Measurements from ENCODE around the gene ZBTB17.
"Not testable (repeated sequence)": the region's sequence is repeated elsewhere in the genome, so short reads cannot be mapped to it uniquely, and the experiment has no call there.

ZBTB17 gene

DNA sequence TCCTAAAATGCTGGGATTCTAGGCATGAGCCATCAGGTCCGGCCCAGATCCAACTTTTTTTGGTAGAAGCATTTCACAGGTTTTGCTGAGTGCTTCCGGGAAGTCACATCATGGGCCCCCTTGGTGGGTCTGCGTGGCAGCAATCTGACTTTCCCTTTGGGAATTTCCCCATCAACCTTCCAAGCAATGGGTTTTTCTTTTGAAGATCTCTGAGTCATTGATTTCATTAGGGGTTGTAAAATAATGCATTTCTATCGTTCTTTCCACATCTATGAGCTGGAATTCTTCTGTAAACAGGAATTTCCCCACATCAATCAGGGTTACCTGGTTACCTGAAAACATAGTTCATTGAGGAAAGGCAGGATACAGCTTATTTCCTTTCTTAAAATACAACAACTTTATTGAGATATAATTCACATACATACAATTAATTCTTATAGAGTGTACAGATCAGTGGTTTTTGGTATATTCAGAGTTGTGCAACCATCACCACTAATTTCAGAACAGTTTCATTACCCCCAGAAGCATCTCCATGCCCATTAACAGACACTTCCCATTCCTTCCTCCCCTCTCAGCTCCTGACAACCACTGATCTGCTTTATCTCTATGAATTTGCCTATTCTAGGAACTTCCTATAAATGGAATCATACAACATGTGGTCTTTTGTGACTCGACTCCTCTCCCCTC is 9.9 kb upstream of the ZBTB17 start:
- DNase-seq: no peak

DNA sequence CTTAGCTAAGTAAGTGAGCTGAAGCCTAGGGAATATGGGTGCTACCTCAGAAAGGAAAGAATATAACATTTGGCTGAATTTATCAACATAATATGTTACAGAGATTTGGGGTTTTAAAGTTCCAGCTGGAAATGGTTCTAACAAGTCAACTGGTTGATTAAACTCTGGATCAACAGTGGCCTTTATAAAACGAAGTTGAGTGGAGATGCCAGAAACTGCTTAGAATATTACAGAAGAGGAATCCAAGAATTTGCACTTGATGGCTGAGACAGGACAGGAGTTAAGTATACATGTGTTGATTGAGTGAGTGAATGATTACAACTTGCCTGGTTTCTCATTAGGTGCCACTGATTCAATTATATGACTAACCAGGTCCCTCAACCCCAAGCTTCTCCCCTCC is 7.4 kb upstream of the ZBTB17 start:
- DNase-seq: no peak

DNA sequence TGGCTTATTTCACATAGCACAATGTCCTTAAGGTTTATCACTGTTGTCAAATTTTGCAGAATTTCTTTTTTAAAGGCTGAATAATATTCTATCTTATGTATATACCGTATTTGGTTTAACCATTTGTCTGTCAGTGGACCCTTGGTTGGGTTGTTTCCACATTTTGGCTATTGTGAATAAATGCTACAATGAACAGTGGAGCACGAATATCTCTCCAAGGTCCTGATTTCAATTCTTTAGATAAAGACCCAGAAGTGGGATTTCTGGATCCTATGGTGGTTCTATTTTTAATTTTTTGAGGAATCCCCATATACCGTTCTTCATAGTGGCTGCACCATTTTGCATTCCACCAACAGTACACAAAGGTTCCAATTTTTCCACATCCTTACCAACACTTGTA is 5.8 kb upstream of the ZBTB17 start:
- DNase-seq: no peak

DNA sequence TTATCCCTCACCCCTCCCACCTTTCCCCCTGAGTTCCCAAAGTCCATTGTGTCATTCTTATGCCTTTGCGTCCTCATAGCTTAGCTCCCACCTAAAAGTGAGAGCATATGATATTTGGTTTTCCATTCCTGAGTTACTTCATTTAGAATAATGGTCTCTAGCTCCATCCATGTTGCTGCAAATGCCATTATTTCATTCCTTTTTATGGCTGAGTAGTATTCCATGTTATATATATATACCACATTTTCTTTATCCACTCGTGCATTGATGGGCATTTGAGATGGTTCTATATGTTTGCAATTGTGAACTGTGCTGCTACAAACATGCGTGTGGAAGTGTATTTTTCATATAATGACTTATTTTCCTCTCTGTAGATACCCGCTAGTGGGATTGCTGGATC is 2.0 kb upstream of the ZBTB17 start:
- not testable (repeated sequence) for DNase-seq

DNA sequence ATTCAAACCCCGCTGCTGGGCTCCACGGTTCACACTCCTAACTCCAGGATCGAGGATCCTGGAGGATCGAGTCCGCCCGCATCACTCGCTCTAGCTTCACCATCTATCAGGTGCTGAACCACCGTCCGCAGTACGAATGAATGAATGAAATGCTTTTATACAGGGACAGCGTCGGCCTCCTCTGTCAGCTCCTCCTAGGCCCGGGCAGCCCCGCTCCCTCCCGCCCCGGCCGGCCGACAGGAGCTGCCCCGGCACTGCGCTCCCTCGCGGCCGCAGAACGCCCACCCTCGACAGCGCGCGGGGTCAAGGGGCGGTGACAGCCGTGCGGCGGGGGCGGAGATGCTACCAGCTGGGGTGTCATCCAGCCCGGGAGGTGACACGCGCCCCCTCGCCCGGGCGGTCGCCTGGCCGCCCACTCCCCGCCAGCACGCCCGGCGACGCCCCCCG is 520 bp downstream of the ZBTB17 start:
- peak; percentile 77 for DNase-seq

DNA sequence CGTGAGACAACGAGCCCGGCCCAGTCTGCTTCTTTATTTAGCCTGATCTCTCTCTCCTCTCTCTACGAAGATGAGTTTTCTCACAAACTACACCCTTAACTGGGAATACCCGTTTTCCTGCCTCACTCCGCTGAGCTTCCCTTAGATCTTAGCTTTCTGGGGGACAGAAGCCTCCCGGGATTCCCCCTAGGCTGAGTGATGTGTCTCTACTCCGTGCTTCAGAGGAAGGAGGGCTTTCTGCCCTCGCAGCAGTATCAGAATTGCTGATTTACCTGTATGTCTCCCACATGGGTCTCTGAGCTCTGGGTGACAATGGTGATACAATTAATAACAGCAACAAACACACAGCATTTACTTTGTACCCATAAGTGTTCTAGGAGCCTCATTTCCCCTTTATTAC is 1.0 kb downstream of the ZBTB17 start:
- DNase-seq: no peak

DNA sequence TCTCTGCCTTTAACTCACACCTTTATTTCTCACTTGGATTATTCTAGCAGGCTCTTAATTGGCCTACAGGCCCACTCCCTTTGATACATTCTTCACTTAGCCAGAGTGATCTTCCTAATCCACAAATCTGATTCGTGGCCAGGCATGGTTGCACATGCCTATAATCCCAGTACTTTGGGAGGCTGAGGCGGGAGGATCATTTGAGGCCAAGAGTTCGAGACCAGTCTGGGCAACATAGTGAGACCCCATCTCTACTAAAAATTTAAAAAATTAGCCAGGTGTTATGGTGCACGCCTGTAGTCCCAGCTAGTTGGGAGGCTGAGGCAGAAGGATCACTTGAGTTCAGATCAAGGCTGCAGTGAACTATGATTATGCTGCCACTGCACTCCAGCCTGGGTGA is 2.1 kb downstream of the ZBTB17 start:
- no peak for DNase-seq

DNA sequence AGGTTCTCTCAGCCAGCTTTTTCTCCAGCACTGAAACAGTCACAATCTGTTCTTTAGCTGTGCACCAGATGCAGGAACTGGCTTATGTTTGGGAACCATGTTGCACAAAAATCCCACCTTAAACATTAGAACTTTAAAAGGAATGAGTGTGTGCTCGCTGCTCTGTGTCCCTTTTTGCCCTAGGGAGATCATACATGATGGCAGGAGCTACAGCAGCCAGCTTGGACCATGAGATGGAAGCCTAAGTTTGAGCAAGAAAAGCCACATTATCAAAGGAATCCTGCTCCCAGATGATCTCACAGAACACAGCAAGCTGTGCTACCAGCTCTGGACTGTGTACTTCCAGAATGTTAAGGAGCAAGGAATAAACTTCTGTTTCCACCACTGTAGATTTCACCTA is 3.5 kb downstream of the ZBTB17 start:
- DNase-seq: no peak

DNA sequence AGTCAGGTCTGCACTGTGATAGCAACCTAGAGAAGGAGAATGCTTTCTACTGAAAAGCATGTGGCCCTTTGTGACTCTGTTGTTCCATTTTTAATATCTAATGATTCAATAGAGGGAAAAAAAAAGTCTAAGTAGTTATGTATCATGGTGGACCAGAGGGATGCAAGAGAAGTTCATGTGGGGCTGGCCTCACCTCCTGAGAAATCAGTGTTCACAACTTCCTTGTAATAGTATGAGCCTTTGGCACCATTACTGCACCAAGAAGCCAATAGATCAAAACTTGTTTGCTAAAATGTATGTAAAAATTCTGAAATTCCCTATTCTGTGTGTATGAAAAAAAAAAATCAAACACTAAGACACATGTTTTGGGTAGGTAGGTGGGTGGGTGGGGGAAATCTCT is 5.0 kb downstream of the ZBTB17 start:
- no peak for DNase-seq

DNA sequence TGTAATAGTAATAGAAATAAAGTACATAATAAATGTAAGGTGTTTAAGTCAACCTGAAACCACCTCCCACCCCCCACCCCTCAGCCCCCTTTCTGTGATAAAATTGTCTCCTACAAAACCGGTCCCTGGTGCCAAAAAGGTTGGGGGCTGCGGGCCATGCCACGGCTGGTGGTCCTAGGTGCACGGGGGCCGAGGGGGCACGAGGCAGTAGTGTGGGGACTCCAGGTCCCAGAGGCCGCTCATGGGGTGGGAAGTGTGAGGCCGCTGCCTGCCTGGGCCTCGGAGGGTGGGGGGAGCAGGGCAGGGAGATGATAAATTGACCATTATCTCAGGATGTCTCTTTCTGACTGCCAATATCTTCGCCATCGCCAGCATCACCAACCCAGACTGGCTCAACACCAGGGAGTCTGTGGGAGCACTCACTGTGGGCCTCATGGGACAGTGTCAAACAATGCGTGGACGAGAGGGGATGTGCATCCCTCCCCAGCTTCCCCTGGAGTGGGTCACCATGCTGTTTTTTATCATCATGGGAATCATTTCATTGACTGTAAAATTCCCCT is 6.5 kb downstream of the ZBTB17 start:
- DNase-seq: no peak

DNA sequence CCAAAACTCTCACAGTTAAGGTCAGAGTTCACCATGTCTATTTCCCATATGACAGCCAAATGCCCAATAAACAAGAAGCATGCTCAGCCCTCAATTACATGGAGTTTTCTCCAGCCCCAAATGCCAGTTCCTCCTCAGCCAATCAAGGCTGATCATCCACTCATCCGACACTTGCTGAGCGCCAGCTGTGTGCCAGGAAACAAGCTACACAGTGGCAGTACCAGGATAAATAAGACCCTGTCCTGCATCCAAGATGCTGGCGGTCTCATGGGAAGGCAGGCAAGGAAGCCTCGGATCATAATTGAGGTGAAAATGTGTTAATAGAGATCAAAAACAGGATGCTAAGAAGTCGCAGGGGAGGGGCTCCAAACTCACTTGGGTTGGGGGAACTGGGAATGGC is 7.7 kb downstream of the ZBTB17 start:
- DNase-seq: no peak

DNA sequence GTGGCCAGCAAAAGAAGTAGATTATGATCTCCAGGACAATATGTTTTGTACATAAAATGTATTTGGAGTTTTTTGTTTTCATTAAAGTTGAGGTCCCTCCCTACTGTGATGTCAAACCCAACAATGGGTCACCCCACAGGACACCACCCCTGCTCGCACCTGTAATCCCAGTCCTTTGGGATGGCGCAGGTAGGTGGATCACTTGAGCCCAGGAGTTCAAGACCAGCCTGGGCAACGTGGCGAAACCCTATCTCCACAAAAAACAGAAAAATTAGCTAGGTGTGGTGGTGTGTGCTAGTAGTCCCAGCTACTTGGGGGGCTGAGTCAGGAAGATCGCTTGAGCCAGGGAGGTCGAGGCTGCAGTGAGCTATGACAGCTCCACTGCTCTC is 9.0 kb downstream of the ZBTB17 start:
- DNase-seq: no peak

DNA sequence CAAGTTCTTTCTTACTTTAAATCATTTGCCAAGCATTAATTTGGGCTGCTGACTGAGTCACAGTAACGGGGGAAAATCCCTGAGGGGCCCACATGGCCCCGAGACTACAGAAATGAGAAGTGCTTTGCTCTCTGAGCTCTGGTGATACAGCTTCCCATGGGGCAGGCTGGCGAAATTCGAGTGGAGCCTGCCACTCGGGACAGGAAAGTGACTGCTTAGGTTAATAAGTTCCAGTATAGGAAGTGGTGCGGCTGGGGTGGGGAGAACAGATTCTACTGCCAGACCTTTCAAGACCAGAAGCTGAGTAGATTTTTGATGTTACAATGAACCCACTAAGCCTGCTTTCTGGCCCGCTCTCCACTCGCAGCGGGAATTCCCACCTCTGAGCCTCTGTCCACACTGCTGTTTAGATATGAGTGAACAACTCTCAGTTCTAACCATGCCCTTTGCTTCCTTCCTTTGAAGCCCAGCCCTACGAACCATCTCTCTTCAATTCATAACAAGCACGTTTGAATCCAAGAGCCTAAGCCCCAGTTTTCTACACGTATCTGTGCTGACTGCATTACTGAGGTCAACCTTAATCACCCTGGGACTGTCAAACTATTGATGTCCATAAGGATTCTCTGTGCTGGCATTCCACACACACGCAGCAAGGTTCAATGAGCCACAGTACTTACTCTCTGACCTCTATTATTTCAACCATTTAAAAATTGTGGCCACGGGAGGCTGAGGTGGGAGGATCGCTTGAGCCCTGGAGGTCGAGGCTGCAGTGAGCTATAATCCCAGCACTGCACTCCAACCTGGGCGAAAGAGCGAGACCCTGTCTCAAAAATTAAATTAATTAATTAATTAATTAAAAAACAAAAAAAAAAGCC is 9.6 kb downstream of the ZBTB17 start:
- no peak for DNase-seq

DNA sequence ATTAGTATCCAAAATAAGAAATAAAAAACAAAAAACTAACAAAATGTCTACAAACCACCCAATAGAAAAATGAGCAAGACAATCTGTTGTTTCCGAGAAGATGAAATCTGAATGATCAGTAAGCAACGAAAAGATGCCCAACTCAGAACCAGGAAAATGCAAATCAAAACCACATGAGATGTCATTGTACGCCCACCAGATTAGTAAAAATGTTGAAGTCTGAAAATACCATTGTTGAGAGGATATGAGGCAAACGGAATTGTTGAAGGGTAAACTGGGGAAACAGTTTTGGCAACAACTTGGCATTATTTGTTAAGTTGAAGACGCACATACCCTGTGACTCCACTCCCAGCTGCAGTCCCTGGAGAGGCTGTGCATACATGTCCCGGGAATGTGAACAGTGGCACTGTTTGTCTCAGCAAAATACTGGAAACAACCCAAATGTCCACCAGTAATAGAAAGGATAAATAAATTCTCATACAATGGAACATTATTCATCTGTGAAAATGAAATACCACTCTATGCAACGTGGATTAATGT is 10.6 kb downstream of the ZBTB17 start:
- no peak for DNase-seq

DNA sequence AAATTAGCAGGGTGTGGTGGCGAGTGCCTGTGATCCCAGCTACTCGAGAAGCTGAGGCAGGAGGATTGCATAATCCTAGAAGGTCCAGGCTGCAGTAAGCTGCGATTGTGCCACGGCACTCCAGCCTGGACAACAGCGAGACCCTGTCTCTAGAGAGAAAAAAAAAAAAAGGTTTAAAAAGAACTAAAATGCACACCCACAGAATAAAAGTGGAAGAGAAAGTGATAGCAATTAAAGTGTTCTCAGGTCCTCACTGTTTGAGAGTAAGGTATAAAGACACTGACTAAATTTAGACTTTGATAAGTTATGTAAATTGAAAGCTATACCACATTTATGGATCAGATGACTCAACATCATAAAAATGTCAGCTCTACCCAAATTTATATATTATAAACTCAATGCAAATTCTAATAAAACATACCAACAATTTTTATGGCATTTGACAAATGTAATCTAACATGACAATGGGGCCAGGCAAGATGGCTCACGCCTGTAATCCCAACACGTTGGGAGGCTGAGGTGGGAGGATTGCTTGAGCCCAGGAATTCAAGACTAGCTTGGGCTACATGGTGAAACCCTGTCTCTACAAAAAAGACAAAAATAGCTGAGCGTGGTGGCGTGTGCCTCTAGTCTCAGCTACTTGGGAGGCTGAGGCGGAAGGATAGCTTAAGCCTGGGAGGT is 11.8 kb downstream of the ZBTB17 start:
- DNase-seq: no peak

DNA sequence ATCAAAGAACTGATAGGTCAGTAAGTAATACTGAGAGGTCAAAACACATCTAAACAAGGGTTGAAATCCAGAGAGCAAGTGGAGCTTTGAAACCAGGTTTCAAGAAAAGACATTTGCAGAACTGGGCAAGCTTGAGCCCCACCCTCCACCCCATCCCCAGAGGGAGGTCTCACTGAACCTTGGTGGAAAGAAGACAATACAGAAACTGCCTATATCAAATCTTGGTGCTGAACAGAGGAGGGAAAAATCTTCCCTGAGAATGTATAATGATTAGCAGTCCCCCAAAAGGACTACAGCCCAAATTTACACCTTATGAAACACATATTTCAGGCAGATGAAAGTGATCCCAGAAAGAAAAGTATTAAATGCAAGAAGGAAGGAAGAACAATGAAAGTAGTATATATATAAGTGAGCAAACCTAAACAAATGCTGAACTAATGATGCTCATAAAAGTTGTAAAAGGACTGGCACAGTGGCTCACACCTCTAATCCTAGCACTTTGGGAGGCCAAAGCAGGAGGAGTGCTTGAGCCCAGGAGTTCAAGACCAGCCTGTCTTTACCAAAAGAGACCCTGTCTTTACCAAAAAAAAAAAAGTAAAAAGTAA is 12.4 kb downstream of the ZBTB17 start:
- DNase-seq: no peak

DNA sequence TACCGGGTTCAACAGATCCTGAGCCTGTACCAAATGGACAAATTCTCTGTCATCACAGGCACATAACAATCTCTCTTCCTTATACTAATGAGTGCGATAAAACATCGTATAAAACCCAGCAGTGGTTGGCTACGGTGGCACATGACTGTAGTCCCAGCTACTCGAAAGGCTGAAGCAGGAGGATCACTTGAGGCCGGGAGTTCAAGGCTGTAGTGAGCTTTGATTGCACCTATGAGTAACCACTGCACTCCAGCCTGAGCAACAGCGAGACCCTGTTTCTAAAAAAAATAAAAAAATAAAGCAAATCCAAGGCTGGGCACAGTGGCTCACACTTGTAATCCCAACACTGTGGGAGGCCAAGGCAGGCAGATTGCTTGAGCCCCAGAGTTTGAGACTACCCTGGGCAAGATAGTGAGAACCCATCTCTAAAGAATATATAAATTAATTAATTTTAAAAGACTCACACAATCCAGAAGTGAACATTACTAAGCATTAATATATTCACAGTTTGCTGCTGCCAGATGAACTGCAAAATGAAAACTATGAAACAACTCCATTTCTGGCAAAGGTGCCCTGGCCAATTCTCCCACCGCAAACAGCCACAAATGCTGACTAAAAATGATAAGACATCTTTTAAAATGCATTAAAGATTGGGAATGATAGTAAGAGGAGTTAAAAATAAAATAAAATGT is 13.1 kb downstream of the ZBTB17 start:
- DNase-seq: no peak

DNA sequence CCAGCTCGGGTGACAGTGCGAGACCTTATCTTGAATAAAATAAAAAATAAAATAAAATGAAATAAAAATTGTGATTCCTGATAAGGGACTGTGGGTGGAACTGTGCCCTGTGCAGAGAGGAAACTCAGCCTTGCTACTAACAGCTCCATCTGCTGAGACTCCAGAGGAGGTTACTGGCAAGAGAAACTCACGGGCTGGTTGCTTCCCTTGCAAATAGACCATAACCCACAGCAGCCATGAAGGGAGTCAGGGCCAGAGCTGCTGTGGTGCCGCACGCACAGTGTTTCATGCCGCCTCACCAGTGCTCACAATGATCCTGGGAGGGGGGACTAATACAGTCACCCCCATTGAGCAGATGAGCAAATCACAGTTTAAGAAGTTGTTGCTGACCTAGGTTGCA is 13.7 kb downstream of the ZBTB17 start:
- no peak for DNase-seq

DNA sequence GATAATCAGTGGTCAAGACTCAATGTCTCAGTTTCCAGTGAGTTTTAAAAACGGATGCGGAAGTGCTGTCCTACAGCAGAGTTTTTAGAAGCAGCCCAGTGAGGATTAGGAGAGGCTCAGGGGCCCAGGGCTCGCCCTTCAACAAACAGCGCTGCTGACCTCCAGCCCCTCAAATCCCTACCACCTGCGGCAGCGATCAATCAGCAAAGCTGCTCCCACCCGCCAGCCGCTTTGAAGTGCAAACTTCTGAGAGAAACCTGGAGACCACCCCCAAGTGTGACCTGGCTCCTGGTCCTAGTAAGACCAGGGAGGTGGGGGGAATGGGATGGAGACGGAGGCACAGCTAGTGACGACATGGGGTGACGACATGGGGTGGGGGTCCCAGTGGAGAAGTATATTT is 14.4 kb downstream of the ZBTB17 start:
- no peak for DNase-seq

DNA sequence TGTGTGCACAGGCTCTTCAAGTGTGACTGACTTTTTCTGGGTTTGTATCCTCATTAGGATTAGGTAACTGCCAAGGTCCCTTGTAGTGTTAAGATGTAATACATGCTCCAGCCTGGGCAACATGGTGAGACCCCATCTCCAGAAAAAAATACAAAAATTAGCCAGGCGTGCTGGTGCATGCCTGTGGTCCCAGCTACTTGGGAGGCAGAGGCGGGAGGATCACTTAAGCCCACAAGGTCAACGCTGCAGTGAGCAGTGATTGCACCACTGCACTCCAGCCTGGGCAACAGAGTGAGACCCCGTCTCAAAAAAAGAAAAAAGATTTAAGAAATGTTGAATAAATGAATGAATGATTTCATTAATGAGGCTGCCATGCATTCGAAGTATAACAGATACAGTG is 15.1 kb downstream of the ZBTB17 start:
- no peak for DNase-seq

DNA sequence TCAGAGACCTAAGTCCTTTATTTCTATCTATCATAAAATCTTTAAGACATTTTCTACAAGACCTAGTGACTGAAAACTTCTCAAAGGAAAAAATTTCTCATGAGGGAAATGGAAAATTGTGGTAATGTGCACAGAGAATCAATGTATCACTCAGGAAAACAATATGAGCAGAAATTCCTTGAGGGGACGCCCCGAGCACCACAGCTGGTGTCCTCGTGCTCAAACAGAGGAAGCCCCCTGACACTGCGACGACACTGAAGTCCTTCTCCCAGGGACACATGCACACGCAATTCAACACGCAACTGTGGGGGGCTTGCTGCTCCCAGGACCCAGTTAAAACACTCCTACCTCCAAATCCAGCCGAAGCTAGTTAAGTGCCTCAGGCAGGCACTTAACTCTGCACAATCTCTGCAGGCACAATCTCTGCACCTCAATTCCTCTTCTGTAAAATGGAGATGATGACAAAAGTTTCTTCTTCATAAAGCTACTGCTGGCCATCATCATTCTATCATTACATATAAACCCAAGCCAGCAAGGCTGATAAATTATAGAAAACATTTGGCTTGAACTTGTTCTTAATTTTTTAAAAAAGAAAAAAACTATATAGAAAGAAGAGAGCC is 16.0 kb downstream of the ZBTB17 start:
- no peak for DNase-seq

DNA sequence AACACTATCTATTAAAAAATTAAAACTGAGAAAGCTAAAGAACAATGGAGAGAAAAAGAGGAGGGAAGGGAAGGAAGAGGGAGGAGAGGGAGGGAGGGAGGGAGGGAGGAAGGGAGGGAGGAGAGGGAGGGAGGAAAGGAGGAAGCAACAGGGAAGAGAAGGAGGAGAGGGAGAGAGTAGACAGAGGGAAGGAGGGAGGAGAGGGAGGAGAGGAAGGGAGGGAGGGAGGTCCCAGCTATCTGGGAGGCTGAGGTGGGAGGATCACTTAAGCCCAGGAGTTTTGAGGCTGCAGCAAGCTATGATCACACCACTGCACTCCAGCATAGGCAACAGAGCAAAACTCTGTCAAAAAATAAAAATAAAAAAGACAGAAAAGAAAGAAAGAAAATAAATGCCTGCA is 16.5 kb downstream of the ZBTB17 start:
- no peak for DNase-seq

Measured in femur (tissue), 1 donor.